ENCODE results near the gene CCDC27. TPM values are rescaled to one million over a fixed set of nuclear protein-coding genes. Genes with fewer than 3 reads are reported as not detected.
"Not testable (repeated sequence)": the region's sequence is repeated elsewhere in the genome, so short reads cannot be mapped to it uniquely, and the experiment has no call there.

CCDC27 gene
- total RNA-seq, 1 donor from 2014 or later = not detected

DNA sequence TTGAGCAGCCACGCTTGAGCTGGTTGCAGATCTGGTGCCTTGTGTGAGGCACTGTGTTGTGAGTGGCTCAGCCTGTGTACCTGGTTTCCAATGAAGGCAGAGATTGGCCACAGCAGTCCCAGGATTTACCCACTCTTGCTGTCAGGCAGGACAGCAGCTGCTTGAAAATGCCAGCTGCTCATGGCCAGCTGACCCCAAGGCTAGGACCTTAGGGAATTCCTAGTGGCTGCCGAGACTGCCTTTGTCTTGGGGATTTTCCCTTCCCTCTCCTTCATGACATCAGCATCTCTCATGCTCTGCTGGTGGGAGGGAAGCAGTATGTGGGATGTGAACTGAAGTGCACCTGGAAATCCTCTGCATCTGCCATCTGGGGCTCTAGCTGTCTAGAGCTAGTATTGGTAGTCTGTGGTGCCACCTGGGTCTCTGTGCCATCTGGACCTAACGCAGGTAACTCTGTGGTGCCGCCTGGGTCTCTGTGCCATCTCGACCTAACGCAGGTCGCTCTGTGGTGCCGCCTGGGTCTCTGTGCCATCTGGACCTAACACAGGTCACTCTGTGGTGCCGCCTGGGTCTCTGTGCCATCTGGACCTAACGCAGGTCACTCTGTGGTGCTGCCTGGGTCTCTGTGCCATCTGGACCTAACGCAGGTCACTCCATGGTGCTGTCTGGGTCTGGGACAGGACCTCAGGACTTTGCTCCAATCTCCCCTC, 47.9 kb downstream of the CCDC27 start:
- TF ChIP-seq, protein P1, sequence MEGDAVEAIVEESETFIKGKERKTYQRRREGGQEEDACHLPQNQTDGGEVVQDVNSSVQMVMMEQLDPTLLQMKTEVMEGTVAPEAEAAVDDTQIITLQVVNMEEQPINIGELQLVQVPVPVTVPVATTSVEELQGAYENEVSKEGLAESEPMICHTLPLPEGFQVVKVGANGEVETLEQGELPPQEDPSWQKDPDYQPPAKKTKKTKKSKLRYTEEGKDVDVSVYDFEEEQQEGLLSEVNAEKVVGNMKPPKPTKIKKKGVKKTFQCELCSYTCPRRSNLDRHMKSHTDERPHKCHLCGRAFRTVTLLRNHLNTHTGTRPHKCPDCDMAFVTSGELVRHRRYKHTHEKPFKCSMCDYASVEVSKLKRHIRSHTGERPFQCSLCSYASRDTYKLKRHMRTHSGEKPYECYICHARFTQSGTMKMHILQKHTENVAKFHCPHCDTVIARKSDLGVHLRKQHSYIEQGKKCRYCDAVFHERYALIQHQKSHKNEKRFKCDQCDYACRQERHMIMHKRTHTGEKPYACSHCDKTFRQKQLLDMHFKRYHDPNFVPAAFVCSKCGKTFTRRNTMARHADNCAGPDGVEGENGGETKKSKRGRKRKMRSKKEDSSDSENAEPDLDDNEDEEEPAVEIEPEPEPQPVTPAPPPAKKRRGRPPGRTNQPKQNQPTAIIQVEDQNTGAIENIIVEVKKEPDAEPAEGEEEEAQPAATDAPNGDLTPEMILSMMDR (IDR thresholded peaks at IDR 0.05; ENCODE audit: insufficient read depth, low read length, poor library complexity, severe bottlenecking) = no peak
- Histone ChIP-seq H3K36me3 (ENCODE audit: control insufficient read depth, insufficient read depth, low read length) (no peaks in the 10 kb centered on the region), H3K27me3 (ENCODE audit: control insufficient read depth, insufficient read depth, low read length) (peaks cover 2% of the 10 kb centered on the region), H3K4me3 (ENCODE audit: low read depth, low read length) (no peak overlapping the region)
- no peak for DNase-seq (ENCODE audit: low read depth)

GRCh38 chr1:3800795-3801194, 48.5 kb downstream of the CCDC27 start:
- H3K36me3 ChIP-seq (ENCODE audit: control insufficient read depth, insufficient read depth, low read length); H3K4me3 ChIP-seq (ENCODE audit: low read depth, low read length); DNase-seq (ENCODE audit: low read depth); H3K27me3 ChIP-seq (ENCODE audit: control insufficient read depth, insufficient read depth, low read length): not testable (repeated sequence)

DNA sequence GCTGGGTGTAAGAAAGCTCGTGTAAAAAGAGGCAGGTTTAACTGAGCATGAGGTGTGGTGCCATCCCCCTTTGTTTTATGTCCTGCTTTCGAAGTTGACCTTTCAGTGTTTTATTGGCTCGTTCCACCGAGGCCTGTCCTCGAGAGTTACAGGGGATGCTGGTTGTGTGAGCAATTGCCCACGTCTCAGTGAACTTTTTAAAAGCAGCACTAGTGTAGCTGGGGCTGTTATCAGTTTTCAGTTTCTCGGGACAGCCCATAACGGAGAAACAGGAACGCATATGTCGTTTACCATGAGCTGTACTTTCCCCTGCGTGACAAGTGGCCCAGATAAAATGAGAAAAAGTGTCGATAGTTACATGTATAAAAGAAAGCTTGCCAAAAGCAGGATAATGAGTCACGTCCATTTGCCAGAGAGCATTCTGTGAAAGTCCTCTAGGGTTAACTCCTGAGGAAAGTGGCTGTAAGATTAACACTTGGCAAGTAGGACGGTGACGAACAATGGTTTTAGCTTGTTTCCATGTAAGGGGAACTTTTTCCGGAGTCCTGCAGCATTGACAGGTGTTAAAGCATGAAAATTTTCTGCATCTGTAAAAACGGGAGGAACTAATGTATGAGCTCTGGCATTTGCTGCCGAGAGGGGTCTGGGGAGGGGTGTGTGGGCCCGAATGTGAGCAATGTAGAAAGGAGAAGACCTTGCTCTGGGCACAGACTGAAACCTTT, 51.8 kb downstream of the CCDC27 start:
- TF ChIP-seq, protein P1 (IDR thresholded peaks at IDR 0.05; ENCODE audit: insufficient read depth, low read length, poor library complexity, severe bottlenecking) = no peak
- no peaks in the 10 kb centered on the region for H3K36me3 ChIP-seq (ENCODE audit: control insufficient read depth, insufficient read depth, low read length)
- peaks cover 2% of the 10 kb centered on the region for H3K27me3 ChIP-seq (ENCODE audit: control insufficient read depth, insufficient read depth, low read length)
- H3K4me3 ChIP-seq (ENCODE audit: low read depth, low read length) = no peak overlapping the region
- DNase-seq (ENCODE audit: low read depth) = no peak

- H3K4me3 ChIP-seq (ENCODE audit: low read depth, low read length); H3K36me3 ChIP-seq (ENCODE audit: control insufficient read depth, insufficient read depth, low read length); H3K27me3 ChIP-seq (ENCODE audit: control insufficient read depth, insufficient read depth, low read length); DNase-seq (ENCODE audit: low read depth): not testable (repeated sequence)
These were observed 52.3 kb downstream of the CCDC27 start for GRCh38 chr1:3804627-3804944.

- H3K4me3 ChIP-seq (ENCODE audit: low read depth, low read length) = no peak overlapping the region
- no peak for DNase-seq (ENCODE audit: low read depth)
- peaks cover 2% of the 10 kb centered on the region for H3K27me3 ChIP-seq (ENCODE audit: control insufficient read depth, insufficient read depth, low read length)
- TF ChIP-seq, protein P1 (IDR thresholded peaks at IDR 0.05; ENCODE audit: insufficient read depth, low read length, poor library complexity, severe bottlenecking) = no peak
- H3K36me3 ChIP-seq (ENCODE audit: control insufficient read depth, insufficient read depth, low read length) = no peaks in the 10 kb centered on the region
These were observed 52.8 kb downstream of the CCDC27 start for GRCh38 chr1:3805038-3805437.

DNA sequence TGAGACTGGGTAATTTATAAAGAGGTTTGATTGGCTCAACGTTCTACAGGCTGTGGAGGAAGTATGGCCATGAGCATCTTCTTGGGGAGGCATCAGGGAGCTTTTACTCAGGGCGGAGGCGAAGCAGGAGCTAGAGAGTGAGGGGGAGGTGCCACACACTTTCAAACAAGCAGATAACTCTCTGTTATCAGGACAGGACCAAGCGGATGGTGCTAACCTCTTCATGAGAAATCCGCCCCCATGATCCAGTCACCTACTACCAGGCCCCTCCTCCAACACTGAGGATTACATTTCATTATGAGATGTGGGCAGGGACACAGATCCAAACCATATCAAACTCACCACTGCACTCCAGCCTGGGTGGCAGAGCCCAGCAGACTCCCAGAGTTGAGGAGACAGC, 55.5 kb downstream of the CCDC27 start:
- no peaks in the 10 kb centered on the region for H3K36me3 ChIP-seq (ENCODE audit: control insufficient read depth, insufficient read depth, low read length)
- no peak for DNase-seq (ENCODE audit: low read depth)
- no peaks in the 10 kb centered on the region for H3K27me3 ChIP-seq (ENCODE audit: control insufficient read depth, insufficient read depth, low read length)
- TF ChIP-seq, protein P1 (IDR thresholded peaks at IDR 0.05; ENCODE audit: insufficient read depth, low read length, poor library complexity, severe bottlenecking) = no peak
- no peak overlapping the region for H3K4me3 ChIP-seq (ENCODE audit: low read depth, low read length)

- H3K27me3 ChIP-seq (ENCODE audit: control insufficient read depth, insufficient read depth, low read length) = no peaks in the 10 kb centered on the region
- H3K4me3 ChIP-seq (ENCODE audit: low read depth, low read length) = no peak overlapping the region
- no peaks in the 10 kb centered on the region for H3K36me3 ChIP-seq (ENCODE audit: control insufficient read depth, insufficient read depth, low read length)
- TF ChIP-seq, protein P1 (IDR thresholded peaks at IDR 0.05; ENCODE audit: insufficient read depth, low read length, poor library complexity, severe bottlenecking) = no peak
- no peak for DNase-seq (ENCODE audit: low read depth)
These were observed 57.4 kb downstream of the CCDC27 start for GRCh38 chr1:3809680-3810079.

DNA sequence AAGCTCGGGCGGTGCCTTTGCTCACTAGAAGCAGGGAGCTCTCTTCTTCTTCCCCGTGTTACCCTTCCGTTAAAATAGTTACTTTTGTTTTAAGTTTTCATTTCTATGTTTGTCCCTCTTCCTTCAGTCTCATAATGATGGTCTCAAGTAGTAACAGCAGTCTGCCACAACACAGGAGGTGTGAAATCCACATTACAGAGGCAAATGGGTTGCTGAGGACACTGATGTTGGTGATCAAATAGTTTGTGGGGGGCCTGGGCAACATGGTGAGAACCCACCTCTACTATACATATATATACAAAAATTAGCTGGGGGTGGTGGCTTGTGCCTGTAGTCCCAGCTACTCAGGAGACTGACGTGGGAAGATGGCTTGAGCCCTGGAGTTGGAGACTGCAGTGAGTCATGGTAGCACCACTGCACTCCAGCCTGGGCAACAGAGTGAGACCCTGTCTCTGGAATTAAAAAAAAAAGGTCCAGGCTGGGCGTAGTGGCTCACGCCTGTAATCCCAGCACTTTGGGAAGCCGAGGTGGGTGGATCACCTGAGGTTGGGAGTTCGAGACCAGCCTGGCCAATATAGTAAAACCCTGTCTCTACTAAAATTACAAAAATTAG, 58.0 kb downstream of the CCDC27 start:
- H3K4me3 ChIP-seq (ENCODE audit: low read depth, low read length); H3K27me3 ChIP-seq (ENCODE audit: control insufficient read depth, insufficient read depth, low read length); H3K36me3 ChIP-seq (ENCODE audit: control insufficient read depth, insufficient read depth, low read length); DNase-seq (ENCODE audit: low read depth): not testable (repeated sequence)
